PC-9 (cell line): ENCODE data around the gene CFAP91.

Source experiments
- CTCF ChIP-seq: fragments of 200-600 bp; sonication (generic); conservative IDR thresholded peaks from 2 replicates; pipeline ENCODE4 v1.6.1; 2017; ENCODE audit warnings: mixed run types, antibody characterized with exemption, mild to moderate bottlenecking, moderate library complexity
- EZH2 ChIP-seq: fragments of 200-600 bp; sonication (generic); IDR thresholded peaks from 2 replicates; pipeline ENCODE4 v1.8.0; 2017; ENCODE audit warnings: antibody characterized with exemption, low read depth

DNA sequence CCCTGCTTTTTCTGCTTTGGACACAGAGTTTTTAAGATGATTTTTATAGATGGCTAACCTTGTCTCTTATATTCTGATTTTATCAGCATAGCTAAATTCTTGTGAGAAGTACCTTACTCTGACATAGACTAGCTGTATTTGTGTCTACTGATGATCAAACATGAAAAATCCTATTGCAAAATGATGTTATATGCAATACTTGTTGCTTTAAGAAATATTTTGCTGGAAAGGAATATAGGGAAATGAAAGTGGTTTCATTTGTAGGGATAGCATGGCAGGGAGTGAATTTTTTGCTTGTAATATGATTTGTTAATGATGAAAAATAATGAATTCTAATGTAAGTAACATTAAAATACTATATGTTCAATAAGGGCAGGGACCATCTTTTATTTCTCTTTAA lies 35.9 kb downstream of the CFAP91 start:
- no peak for TF ChIP-seq CTCF
- no peak for TF ChIP-seq EZH2
